Measurements from ENCODE around the gene IL12B. TPM values are rescaled to one million over a fixed set of nuclear protein-coding genes. Genes with fewer than 3 reads are reported as not detected.
"Not testable (repeated sequence)": the region's sequence is repeated elsewhere in the genome, so short reads cannot be mapped to it uniquely, and the experiment has no call there.

Gene IL12B
- total RNA-seq, 2 experiments from 2014 or later: not detected

GRCh38 chr5:159286420-159287035, 43.8 kb downstream of the IL12B start:
- ChIA-PET POLR2A (interaction anchor here (0.6 to 0.9 kb wide), 3 partner anchors 24 to 1331 kb away, joined by 3 to 6 read pairs (median 3); partner anchors contain the start of gene UBLCP1), CTCF (interaction anchor here (0.6 to 5.2 kb wide), 15 partner anchors 11 to 735 kb away, joined by 3 to 33 read pairs (median 3); no protein-coding TSS in a partner anchor)
- ATAC-seq: peak; percentile 49
- DNase-seq: peak; percentile 30
- Mint-ChIP-seq H3K4me3 (no peak overlapping the region), H3K36me3 (ENCODE audit: low read depth) (peaks cover 12% of the 10 kb centered on the region), H3K4me1 (ENCODE audit: low read depth) (peaks cover 3% of the 10 kb centered on the region), H3K27ac (no peak overlapping the region), H3K9me3 (ENCODE audit: insufficient read depth) (no peaks in the 10 kb centered on the region), H3K27me3 (ENCODE audit: low read depth) (no peaks in the 10 kb centered on the region)

- Mint-ChIP-seq H3K36me3 (ENCODE audit: low read depth) (peaks cover 50% of the 10 kb centered on the region), H3K27me3 (ENCODE audit: low read depth) (no peaks in the 10 kb centered on the region), H3K4me1 (ENCODE audit: low read depth) (peaks cover 18% of the 10 kb centered on the region), H3K27ac (no peak overlapping the region), H3K9me3 (ENCODE audit: insufficient read depth) (no peaks in the 10 kb centered on the region), H3K4me3 (peak overlapping the region; percentile 25)
- CTCF ChIA-PET: interaction anchor here (1.1 to 2.6 kb wide), 5 partner anchors 12 to 712 kb away, joined by 3 to 13 read pairs (median 3); no protein-coding TSS in a partner anchor
- POLR2A ChIA-PET: interaction anchor here (1.4 kb wide), 1 partner anchor 12 kb away, joined by 3 read pairs; the partner anchor contains the start of gene UBLCP1
- no peak for DNase-seq
- no peak for ATAC-seq
Measured at GRCh38 chr5:159274676-159275075, 55.6 kb downstream of the IL12B start.

- Mint-ChIP-seq H3K36me3 (ENCODE audit: low read depth) (peaks cover 49% of the 10 kb centered on the region), H3K27me3 (ENCODE audit: low read depth) (no peaks in the 10 kb centered on the region), H3K9me3 (ENCODE audit: insufficient read depth) (no peaks in the 10 kb centered on the region), H3K27ac (no peak overlapping the region), H3K4me3 (no peak overlapping the region), H3K4me1 (ENCODE audit: low read depth) (peaks cover 18% of the 10 kb centered on the region)
- DNase-seq (no peak), ATAC-seq (no peak)
- POLR2A ChIA-PET: interaction anchor here (0.9 to 1.4 kb wide), 2 partner anchors 10 to 11 kb away, joined by 3 read pairs; partner anchors contain the start of gene UBLCP1
- CTCF ChIA-PET: interaction anchor here (1.1 to 2.6 kb wide), 6 partner anchors 13 to 713 kb away, joined by 3 to 13 read pairs (median 3); no protein-coding TSS in a partner anchor
Measured at GRCh38 chr5:159273923-159274322, 56.4 kb downstream of the IL12B start.

GRCh38 chr5:159269723-159270122, 60.6 kb downstream of the IL12B start:
- ATAC-seq (no peak), DNase-seq (no peak)
- H3K27me3 Mint-ChIP-seq (ENCODE audit: low read depth): no peaks in the 10 kb centered on the region
- peaks cover 65% of the 10 kb centered on the region for H3K36me3 Mint-ChIP-seq (ENCODE audit: low read depth)
- peaks cover 9% of the 10 kb centered on the region for H3K9me3 Mint-ChIP-seq (ENCODE audit: insufficient read depth)
- ChIA-PET POLR2A (interaction anchor here (0.6 kb wide), 1 partner anchor 67 kb away, joined by 3 read pairs; no protein-coding TSS in a partner anchor), CTCF (interaction anchor here (1.0 kb wide), 1 partner anchor 113 kb away, joined by 5 read pairs; no protein-coding TSS in a partner anchor)
- no peak overlapping the region for H3K4me3 Mint-ChIP-seq
- H3K27ac Mint-ChIP-seq: no peak overlapping the region
- peaks cover 13% of the 10 kb centered on the region for H3K4me1 Mint-ChIP-seq (ENCODE audit: low read depth)

GRCh38 chr5:159266764-159267163, 63.5 kb downstream of the IL12B start:
- POLR2A ChIA-PET; DNase-seq; H3K9me3 Mint-ChIP-seq (ENCODE audit: insufficient read depth); H3K27me3 Mint-ChIP-seq (ENCODE audit: low read depth); ATAC-seq; H3K4me3 Mint-ChIP-seq; H3K27ac Mint-ChIP-seq: not testable (repeated sequence)
- Mint-ChIP-seq H3K4me1 (ENCODE audit: low read depth) (peaks cover 30% of the 10 kb centered on the region), H3K36me3 (ENCODE audit: low read depth) (peaks cover 59% of the 10 kb centered on the region)
- CTCF ChIA-PET: interaction anchor here (0.6 kb wide), 1 partner anchor 513 kb away, joined by 3 read pairs; no protein-coding TSS in a partner anchor

Other genes starting within 250 kb of the IL12B start
- gene EBF1, start 230.6 kb downstream of the IL12B start, total RNA-seq: under 1 TPM; 0.08 to 0.52 TPM
- 100 to 1,000 TPM; 140 to 143 TPM for gene RNF145, start 120.9 kb downstream of the IL12B start, total RNA-seq
- 10 to 100 TPM; 27.8 to 28.4 TPM for gene UBLCP1, start 67.2 kb downstream of the IL12B start, total RNA-seq

Data from activated CD8-positive, alpha-beta T cell treated with anti-CD3 and anti-CD28 coated beads, Interleukin-2, amount 10 ng/mL, durations not matched to agents 7 days and 5 days (primary cell).